Astrocyte of the spinal cord (primary cell): ENCODE results near the gene FAM124B.
"Not testable (repeated sequence)": the region's sequence is repeated elsewhere in the genome, so short reads cannot be mapped to it uniquely, and the experiment has no call there.

Source experiments
- DNase-seq: peaks from one replicate; pipeline ENCODE4 v3.0.0; 2011; ENCODE audit warnings: low read depth, low spot score
- H3K4me3 ChIP-seq: 2 replicates; pipeline ENCODE4 v1.5.1; 2011; ENCODE audit warnings: low read depth, mild to moderate bottlenecking, low read length, moderate library complexity
- in situ Hi-C: cut with HindIII; loops from 2 replicates; pipeline ENCODE4 v1.10.0; 2017; ENCODE audit warnings: low sequenced_read_pairs
- TF ChIP-seq, protein P1 (sequence below): IDR thresholded peaks from 2 replicates; pipeline ENCODE4 v1.5.1; 2012; ENCODE audit warnings: low read depth, mild to moderate bottlenecking, low read length, inconsistent platforms

Gene FAM124B

DNA sequence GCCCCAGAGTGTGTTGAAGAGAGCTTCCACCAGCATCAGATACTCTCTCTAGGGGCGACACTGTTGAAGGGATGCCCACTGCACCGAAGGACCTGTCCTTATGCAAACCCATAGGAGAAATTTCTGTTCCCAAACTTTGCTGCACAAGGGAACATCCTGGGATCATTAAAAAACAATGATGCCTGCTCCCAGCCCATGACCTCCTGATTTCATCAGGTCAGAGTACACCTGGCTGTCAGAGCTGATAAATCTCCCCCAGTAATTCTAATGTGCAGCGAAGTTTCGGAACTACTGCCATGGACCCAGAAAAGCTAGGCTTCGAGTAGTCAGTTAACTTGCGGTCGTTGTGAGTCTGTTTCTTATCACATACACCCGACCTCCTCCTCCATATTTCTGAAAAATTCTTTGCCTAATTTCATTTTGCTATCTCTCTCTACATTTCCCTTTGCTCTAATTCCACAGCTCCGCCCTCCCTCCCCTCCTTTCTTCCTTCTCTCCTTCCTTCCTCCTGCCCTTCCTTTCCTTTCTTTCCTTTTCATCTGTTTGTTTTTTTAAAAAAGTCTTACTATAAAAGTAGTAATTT lies 18.8 kb downstream of the FAM124B start:
- in situ Hi-C loops = no loop called here
- no peak overlapping the region for H3K4me3 ChIP-seq
- TF ChIP-seq, protein P1, sequence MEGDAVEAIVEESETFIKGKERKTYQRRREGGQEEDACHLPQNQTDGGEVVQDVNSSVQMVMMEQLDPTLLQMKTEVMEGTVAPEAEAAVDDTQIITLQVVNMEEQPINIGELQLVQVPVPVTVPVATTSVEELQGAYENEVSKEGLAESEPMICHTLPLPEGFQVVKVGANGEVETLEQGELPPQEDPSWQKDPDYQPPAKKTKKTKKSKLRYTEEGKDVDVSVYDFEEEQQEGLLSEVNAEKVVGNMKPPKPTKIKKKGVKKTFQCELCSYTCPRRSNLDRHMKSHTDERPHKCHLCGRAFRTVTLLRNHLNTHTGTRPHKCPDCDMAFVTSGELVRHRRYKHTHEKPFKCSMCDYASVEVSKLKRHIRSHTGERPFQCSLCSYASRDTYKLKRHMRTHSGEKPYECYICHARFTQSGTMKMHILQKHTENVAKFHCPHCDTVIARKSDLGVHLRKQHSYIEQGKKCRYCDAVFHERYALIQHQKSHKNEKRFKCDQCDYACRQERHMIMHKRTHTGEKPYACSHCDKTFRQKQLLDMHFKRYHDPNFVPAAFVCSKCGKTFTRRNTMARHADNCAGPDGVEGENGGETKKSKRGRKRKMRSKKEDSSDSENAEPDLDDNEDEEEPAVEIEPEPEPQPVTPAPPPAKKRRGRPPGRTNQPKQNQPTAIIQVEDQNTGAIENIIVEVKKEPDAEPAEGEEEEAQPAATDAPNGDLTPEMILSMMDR = no peak
- no peak for DNase-seq

DNA sequence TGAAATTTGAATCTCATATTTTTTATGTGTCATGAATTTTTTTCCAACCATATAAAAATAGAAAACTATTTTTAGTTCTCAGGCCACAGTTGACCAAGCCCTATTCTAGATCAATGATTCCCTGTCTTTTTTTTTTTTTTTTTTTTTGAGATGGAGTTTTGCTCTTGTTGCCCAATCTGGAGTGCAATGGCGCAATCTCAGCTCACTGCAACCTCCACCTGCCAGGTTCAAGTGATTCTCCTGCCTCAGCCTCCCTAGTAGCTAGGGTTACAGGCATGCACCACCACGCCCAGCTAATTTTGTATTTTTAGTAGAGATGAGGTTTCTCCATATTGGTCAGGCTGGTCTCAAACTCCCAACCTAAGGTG lies 19.6 kb downstream of the FAM124B start:
- in situ Hi-C loops, DNase-seq, H3K4me3 ChIP-seq: not testable (repeated sequence)

DNA sequence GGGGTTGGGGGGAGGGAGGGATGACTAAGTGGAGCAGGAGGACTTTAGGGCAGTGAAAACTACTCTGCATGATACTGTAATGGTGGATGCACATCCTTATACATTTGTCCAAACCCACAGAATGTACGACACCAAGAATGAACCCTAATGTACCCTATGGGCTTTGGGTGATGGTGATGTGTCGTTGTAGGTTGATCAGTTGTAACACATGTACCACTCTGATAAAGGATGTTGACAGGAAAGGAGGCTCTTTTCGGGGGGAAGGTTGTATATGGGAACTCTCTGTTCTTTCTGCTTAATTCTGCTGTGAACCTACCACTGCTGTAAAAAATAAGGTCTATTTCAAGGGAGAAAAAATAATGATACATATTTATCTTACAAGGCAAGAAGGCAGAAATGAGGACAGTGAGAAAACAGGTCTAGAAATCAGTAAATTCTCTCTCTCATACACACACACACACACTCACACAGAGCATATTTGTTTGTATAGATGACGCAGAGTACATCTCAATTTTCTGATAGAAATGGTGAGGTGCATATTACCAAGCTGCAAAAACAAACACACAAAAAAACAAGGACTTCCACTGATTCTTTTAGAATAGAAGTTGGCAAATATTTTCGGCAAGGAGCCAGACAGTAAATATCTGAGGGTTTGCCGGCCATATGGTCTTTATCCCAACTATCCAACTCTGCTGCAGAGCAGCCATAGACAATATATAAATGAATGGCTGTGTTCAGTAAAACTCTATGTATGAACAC lies 20.2 kb downstream of the FAM124B start:
- no peak for DNase-seq
- H3K4me3 ChIP-seq = no peak overlapping the region
- in situ Hi-C loops = no loop called here
- TF ChIP-seq, protein P1 = no peak

DNA sequence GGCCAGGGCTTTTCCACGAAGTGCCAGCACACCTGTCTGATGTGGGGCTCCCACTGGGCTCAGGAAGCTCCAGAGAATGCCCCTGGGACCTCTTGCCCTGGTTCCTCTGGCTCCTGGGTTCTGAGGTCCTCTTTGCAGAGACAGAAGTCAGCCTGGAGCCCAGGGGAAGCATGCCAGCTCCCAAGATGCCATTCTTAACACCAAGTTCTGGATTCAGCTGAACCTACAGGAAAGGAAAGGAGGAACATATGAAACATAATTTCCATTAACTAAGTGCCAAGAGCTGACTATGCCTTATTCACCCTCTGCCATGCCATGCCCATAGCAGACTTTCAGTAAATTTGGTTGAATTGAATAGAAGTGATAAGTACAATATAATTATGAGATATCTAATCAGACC lies 21.9 kb downstream of the FAM124B start:
- DNase-seq = no peak
- in situ Hi-C loops = no loop called here
- TF ChIP-seq, protein P1 = no peak
- H3K4me3 ChIP-seq = no peak overlapping the region

DNA sequence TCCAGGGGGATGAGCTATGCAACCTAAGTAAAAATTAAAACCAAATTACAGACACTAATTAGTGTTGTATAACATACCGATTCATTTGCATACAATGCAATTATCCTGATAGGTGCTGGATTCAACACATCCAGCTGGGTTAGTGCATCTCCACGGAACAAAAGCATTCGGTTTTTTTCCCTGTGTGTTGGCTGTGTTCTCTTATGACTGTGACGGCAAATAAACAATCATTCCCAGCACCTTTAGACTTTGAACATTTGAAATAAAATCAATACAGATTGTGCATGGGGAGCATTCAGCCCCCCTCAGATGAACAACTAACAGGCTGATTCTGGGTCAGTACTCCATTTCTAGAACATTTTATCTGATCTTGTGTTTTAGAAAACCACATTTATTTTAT lies 22.7 kb downstream of the FAM124B start:
- TF ChIP-seq, protein P1 = no peak
- no peak overlapping the region for H3K4me3 ChIP-seq

DNA sequence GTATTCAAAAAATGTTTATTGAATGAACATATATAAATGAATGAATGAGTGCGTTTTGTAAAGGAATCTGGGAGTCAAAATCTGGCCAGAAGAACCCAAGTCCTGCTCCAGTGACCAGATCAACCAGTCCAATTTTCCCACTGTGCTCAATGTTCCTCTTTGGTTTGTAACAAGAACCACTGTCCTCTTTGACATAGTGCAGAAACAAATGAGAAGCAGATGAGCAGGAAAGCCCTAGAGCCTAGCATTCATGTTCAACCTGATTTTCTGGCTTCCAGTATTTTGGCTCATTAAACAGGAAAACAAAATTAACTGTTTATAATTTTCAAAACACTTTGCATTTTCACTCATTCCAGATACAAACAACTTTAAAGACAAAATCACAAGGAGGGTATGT lies 23.2 kb downstream of the FAM124B start:
- DNase-seq = no peak
- TF ChIP-seq, protein P1 = no peak
- in situ Hi-C loops = no loop called here
- H3K4me3 ChIP-seq = no peak overlapping the region

More for the DNA sequence above, 22.7 kb downstream of the FAM124B start:
- DNase-seq = no peak
- in situ Hi-C loops = no loop called here
